ENCODE data around the gene KDM2B.

Gene KDM2B

GRCh38 chr12:121518656-121519055 is 62.2 kb downstream of the KDM2B start:
- H3K4me3 ChIP-seq (ENCODE audit: low read length) = no peak overlapping the region
- no peak for TF ChIP-seq CTCF (IDR thresholded peaks at IDR 0.05; ENCODE audit: insufficient read depth, low read depth, low read length, missing control alignments)
- no peak for DNase-seq (ENCODE audit: low read depth)

- no peak overlapping the region for H3K4me3 ChIP-seq (ENCODE audit: low read length)
- no peak for DNase-seq (ENCODE audit: low read depth)
- TF ChIP-seq CTCF (IDR thresholded peaks at IDR 0.05; ENCODE audit: insufficient read depth, low read depth, low read length, missing control alignments) = no peak
Measured at GRCh38 chr12:121516437-121517011, 64.3 kb downstream of the KDM2B start.

GRCh38 chr12:121515615-121516014 is 65.2 kb downstream of the KDM2B start:
- DNase-seq (ENCODE audit: low read depth) = no peak
- TF ChIP-seq CTCF (IDR thresholded peaks at IDR 0.05; ENCODE audit: insufficient read depth, low read depth, low read length, missing control alignments) = no peak
- H3K4me3 ChIP-seq (ENCODE audit: low read length) = no peak overlapping the region

GRCh38 chr12:121514184-121514742 is 66.6 kb downstream of the KDM2B start:
- no peak for TF ChIP-seq CTCF (IDR thresholded peaks at IDR 0.05; ENCODE audit: insufficient read depth, low read depth, low read length, missing control alignments)
- DNase-seq (ENCODE audit: low read depth) = no peak

GRCh38 chr12:121513464-121514183 is 67.2 kb downstream of the KDM2B start:
- no peak overlapping the region for H3K4me3 ChIP-seq (ENCODE audit: low read length)
- no peak for TF ChIP-seq CTCF (IDR thresholded peaks at IDR 0.05; ENCODE audit: insufficient read depth, low read depth, low read length, missing control alignments)
- DNase-seq (ENCODE audit: low read depth) = peak; percentile 36

More at GRCh38 chr12:121514184-121514742, 66.6 kb downstream of the KDM2B start:
- no peak overlapping the region for H3K4me3 ChIP-seq (ENCODE audit: low read length)

- peak; percentile 47 for DNase-seq (ENCODE audit: low read depth)
- H3K4me3 ChIP-seq (ENCODE audit: low read length) = no peak overlapping the region
- no peak for TF ChIP-seq CTCF (IDR thresholded peaks at IDR 0.05; ENCODE audit: insufficient read depth, low read depth, low read length, missing control alignments)
Measured at GRCh38 chr12:121512561-121512960, 68.3 kb downstream of the KDM2B start.
